ENCODE measurements around the gene PCK1.

The PCK1 gene

GRCh38 chr20:57548177-57549058, 12.5 kb upstream of the PCK1 start:
- ChIA-PET CTCF (interaction anchor here (1.6 kb wide), 1 partner anchor 13 kb away, joined by 3 read pairs; the partner anchor contains the start of gene PCK1), POLR2A (no interaction called here)
- DNase-seq (ENCODE audit: extremely low spot score): no peak
- no peak for TF ChIP-seq CTCF (IDR thresholded peaks at IDR 0.05; ENCODE audit: control extremely low read depth, extremely low read depth, low read depth, missing control alignments)

DNA sequence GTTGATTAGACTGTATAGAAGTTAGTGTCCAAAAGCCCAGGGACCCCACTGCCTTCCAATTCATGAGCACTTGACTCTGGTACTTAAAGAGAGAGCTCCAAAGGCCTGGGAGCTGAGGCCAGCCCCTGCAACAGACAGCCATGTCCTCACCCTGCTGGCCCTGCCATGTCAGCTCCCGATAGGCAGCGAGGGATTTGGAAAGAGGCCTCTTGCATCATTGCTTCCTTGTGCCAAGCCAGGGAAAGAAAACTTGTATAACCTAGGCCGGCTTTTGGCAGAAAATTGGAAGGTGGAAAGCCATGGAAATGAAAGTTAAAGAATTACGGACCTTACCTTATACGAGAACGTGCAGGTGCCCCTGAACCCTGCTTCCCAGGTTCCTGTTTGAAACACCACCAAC, 8.4 kb upstream of the PCK1 start:
- POLR2A ChIA-PET: no interaction called here

GRCh38 chr20:57553376-57554018, 7.4 kb upstream of the PCK1 start:
- no peak for TF ChIP-seq CTCF (IDR thresholded peaks at IDR 0.05; ENCODE audit: control extremely low read depth, extremely low read depth, low read depth, missing control alignments)
- DNase-seq (ENCODE audit: extremely low spot score): no peak
- POLR2A ChIA-PET: no interaction called here
- CTCF ChIA-PET: no interaction called here

More for the DNA sequence above, 8.4 kb upstream of the PCK1 start:
- no peak for DNase-seq (ENCODE audit: extremely low spot score)
- TF ChIP-seq CTCF (IDR thresholded peaks at IDR 0.05; ENCODE audit: control extremely low read depth, extremely low read depth, low read depth, missing control alignments): no peak
- CTCF ChIA-PET: no interaction called here

DNA sequence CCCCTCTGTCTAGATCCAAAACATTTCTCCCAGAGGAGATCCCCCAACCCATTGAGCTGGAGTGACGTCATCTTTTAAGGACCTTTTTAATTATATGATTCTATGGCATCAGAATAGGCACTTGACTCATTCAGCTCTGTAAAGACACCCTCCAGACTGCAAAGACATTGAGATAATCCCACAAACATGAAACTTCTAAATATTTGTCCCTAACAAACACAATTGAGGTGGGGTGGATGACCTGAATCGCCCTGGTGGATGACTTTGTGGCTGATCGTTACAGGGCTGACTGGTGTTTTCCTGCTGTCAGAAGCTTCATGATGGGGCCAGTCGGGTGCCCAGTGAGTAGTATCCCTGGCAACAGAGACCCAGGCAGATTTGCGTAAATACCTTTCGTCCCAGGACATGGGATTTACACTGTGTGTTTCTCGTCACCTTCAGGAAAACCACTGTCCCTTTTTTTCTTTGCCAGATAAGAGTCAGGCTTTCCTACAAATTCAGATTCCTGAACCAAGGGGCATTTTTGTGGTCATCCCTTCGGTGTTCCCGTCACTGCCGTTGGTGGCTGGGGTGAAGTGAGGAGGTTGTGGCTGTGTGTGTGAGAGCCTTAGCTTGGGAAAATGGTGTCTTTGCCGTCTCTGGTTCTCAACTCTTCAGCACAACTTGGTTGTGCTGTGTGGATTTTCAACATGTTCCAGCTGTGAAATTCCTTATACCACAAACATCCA, 5.3 kb upstream of the PCK1 start:
- CTCF ChIA-PET: no interaction called here
- TF ChIP-seq CTCF (IDR thresholded peaks at IDR 0.05; ENCODE audit: control extremely low read depth, extremely low read depth, low read depth, missing control alignments): no peak
- POLR2A ChIA-PET: no interaction called here
- DNase-seq (ENCODE audit: extremely low spot score): no peak

DNA sequence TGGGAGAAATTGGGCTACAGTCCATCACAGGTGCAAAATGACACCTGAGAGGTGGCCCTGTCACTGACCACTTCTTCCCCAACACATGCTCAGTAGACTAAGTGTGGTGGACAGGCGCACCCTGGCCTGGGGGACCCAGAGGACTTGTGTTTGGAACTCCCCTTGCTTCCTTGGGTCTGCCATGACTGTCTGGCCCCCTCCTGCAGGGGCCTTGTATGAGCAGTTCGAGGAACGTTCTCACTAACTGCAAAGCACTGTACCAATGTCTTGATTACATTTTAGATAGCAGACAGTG, 4.0 kb upstream of the PCK1 start:
- no peak for TF ChIP-seq CTCF (IDR thresholded peaks at IDR 0.05; ENCODE audit: control extremely low read depth, extremely low read depth, low read depth, missing control alignments)
- POLR2A ChIA-PET: no interaction called here

DNA sequence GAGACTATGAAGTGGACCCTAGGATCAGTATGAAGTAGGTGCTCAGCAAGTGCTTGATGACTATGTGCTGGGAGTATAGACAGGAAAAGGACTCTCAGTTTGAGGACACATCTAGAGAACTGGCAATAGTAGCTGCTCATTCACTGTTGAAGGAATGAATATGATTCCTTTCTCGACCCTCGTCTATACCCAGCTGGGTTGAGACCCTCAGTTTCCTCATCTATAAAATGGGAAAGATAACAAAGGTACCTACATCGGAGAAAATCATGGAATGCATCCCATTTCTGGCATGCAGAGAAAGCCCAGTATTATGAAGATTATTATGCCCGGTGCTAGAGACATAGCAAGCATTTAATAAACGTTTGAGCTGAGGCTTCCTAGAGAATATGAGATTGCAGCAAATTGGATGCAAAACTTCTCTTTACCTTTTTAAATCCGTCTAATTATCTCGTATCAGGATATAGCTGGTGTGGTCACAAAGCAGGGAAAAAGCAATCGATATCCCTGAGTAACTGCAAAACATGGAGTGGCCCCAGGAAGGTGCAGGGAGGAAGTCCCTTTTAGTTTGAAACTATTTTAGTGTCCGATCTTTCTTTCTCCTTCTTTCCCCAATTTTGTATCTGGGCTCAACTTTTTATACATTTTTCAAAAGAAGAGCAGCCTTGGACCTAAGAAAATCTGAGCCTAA, 2.8 kb upstream of the PCK1 start:
- TF ChIP-seq CTCF (IDR thresholded peaks at IDR 0.05; ENCODE audit: control extremely low read depth, extremely low read depth, low read depth, missing control alignments): no peak
- ChIA-PET POLR2A (no interaction called here), CTCF (no interaction called here)
- DNase-seq (ENCODE audit: extremely low spot score): no peak

More for the DNA sequence above, 4.0 kb upstream of the PCK1 start:
- no peak for DNase-seq (ENCODE audit: extremely low spot score)
- CTCF ChIA-PET: no interaction called here

Measured in GM10248 (cell line).